IMR-90 (cell line): ENCODE results near the gene TTC28.
"Not testable (repeated sequence)": the region's sequence is repeated elsewhere in the genome, so short reads cannot be mapped to it uniquely, and the experiment has no call there.

Source experiments
- BHLHE40 ChIP-seq: fragments of 150-350 bp; IDR thresholded peaks from 2 replicates; pipeline ENCODE4 v1.6.1; 2016; ENCODE audit warnings: mild to moderate bottlenecking, low read depth, low read length
- CEBPB ChIP-seq: IDR thresholded peaks from 2 replicates; pipeline ENCODE4 v1.6.1; 2012; ENCODE audit warnings: low read depth, low read length, improper control_type of control experiment
- CTCF ChIP-seq: conservative IDR thresholded peaks from 2 replicates; pipeline ENCODE4 v1.5.1; 2012; ENCODE audit warnings: mild to moderate bottlenecking, low read depth, low read length, improper control_type of control experiment
- ELK1 ChIP-seq: fragments of 150-350 bp; IDR thresholded peaks from 2 replicates; pipeline ENCODE4 v1.6.1; 2016; ENCODE audit warnings: low read depth, mild to moderate bottlenecking, low read length, moderate library complexity, borderline replicate concordance
- FOS ChIP-seq: fragments of 150-350 bp; IDR thresholded peaks from 2 replicates; pipeline ENCODE4 v1.6.1; 2016; ENCODE audit warnings: low read depth, low read length
- MXI1 ChIP-seq: IDR thresholded peaks from 2 replicates; pipeline ENCODE4 v1.6.1; 2012; ENCODE audit warnings: low read depth, mild to moderate bottlenecking, low read length, moderate library complexity, borderline replicate concordance
- NFE2L2 ChIP-seq: fragments of 150-350 bp; IDR thresholded peaks from 2 replicates; pipeline ENCODE4 v1.6.1; 2016; ENCODE audit warnings: low read depth, mild to moderate bottlenecking, low read length
- POLR2A ChIP-seq: IDR thresholded peaks from 2 replicates; pipeline ENCODE4 v1.6.1; 2012; ENCODE audit warnings: mild to moderate bottlenecking, low read depth, low read length
- RAD21 ChIP-seq: IDR thresholded peaks from 2 replicates; pipeline ENCODE4 v1.6.1; 2012; ENCODE audit warnings: low read length, improper control_type of control experiment
- RCOR1 ChIP-seq: IDR thresholded peaks from 2 replicates; pipeline ENCODE4 v1.6.1; 2012; ENCODE audit warnings: mild to moderate bottlenecking, low read length, improper control_type of control experiment; ENCODE audit not compliant: insufficient replicate concordance
- RFX5 ChIP-seq: IDR thresholded peaks from 2 replicates; pipeline ENCODE4 v1.8.0; 2012; ENCODE audit warnings: low read depth, mild to moderate bottlenecking, low read length, moderate library complexity
- SMC3 ChIP-seq: fragments of 150-350 bp; IDR thresholded peaks from 2 replicates; pipeline ENCODE4 v1.6.1; 2016; ENCODE audit warnings: low read depth, mild to moderate bottlenecking, antibody characterized with exemption, low read length, moderate library complexity
- USF2 ChIP-seq: fragments of 150-350 bp; IDR thresholded peaks from 2 replicates; pipeline ENCODE4 v1.6.1; 2017; ENCODE audit warnings: mild to moderate bottlenecking, antibody characterized with exemption, low read length, low read depth

GRCh38 chr22:28693041-28693760 lies 13.6 kb upstream of the TTC28 start:
- not testable (repeated sequence) for TF ChIP-seq CTCF, ELK1, RCOR1, FOS, MXI1, SMC3, RAD21, CEBPB, POLR2A, USF2, BHLHE40, NFE2L2, RFX5
